ENCODE results near the gene ATG4B.

ATG4B gene

DNA sequence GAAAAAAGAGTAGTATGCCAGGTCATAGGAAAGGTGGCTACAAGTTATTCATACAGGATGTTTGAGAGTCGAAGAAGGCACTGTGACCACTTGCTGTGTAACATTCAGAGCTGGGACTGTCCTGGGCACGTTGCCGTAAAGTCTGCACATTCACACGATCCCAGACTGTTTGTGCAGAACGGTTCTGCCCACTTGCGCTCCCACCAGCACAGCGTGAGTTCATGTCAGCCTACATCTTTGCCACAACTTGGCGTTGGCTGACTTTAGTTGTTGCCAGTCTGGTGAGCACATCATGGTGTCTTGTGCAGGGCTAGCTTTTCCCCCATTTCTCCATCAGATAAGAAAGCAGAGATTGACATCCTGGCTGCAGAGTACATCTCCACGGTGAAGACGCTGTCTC is 71.4 kb downstream of the ATG4B start:
- Histone ChIP-seq H3K36me3 (ENCODE audit: control insufficient read depth, insufficient read depth, low read length) (no peaks in the 10 kb centered on the region), H3K27me3 (ENCODE audit: control insufficient read depth, insufficient read depth, low read length) (no peaks in the 10 kb centered on the region), H3K27ac (no peak overlapping the region), H3K4me2 (ENCODE audit: low read length) (no peak overlapping the region), H3K9ac (no peak overlapping the region), H3K4me3 (ENCODE audit: low read depth, low read length) (no peak overlapping the region), H3K9me3 (ENCODE audit: control insufficient read depth, low read length) (no peaks in the 10 kb centered on the region), H2AFZ (no peak overlapping the region), H3K79me2 (no peaks in the 10 kb centered on the region), H3K4me1 (no peaks in the 10 kb centered on the region)
- no peak for TF ChIP-seq CTCF (IDR thresholded peaks at IDR 0.05)

DNA sequence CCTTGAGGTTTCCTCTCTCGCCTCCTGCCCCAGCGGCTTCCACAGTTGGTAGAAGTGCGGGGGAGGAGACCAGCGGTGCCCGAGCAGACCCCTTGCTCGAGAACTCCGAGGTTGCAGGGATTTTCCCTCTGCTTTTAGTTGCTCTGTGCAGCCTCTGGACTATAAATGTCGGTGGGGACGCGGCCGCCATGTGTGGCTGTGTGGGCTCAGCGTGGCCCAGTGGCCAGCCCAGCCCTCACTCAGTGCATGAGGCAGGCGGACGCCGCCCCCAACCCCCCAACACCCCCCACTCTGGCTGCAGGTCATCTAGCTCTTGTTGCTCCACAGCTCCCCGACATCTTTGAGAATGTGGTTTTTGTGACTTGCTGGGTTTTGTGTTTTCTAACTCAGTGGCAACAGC is 81.6 kb downstream of the ATG4B start:
- Histone ChIP-seq H3K36me3 (ENCODE audit: control insufficient read depth, insufficient read depth, low read length) (no peaks in the 10 kb centered on the region), H3K4me2 (ENCODE audit: low read length) (no peak overlapping the region), H2AFZ (no peak overlapping the region), H3K4me3 (ENCODE audit: low read depth, low read length) (no peak overlapping the region), H3K27ac (no peak overlapping the region), H3K9me3 (ENCODE audit: control insufficient read depth, low read length) (no peaks in the 10 kb centered on the region), H3K9ac (no peak overlapping the region), H3K79me2 (no peaks in the 10 kb centered on the region), H3K4me1 (no peaks in the 10 kb centered on the region), H3K27me3 (ENCODE audit: control insufficient read depth, insufficient read depth, low read length) (no peaks in the 10 kb centered on the region)
- TF ChIP-seq CTCF (IDR thresholded peaks at IDR 0.05): no peak

- Histone ChIP-seq H3K9me3 (ENCODE audit: control insufficient read depth, low read length) (no peaks in the 10 kb centered on the region), H3K4me1 (no peaks in the 10 kb centered on the region), H3K36me3 (ENCODE audit: control insufficient read depth, insufficient read depth, low read length) (no peaks in the 10 kb centered on the region), H3K27me3 (ENCODE audit: control insufficient read depth, insufficient read depth, low read length) (no peaks in the 10 kb centered on the region), H3K27ac (no peak overlapping the region), H3K4me3 (ENCODE audit: low read depth, low read length) (no peak overlapping the region), H2AFZ (no peak overlapping the region), H3K9ac (no peak overlapping the region), H3K79me2 (no peaks in the 10 kb centered on the region), H3K4me2 (ENCODE audit: low read length) (no peak overlapping the region)
- TF ChIP-seq CTCF (IDR thresholded peaks at IDR 0.05): no peak
Observed at GRCh38 chr2:241720099-241720498, 82.6 kb downstream of the ATG4B start.

- Histone ChIP-seq H3K36me3 (ENCODE audit: control insufficient read depth, insufficient read depth, low read length) (no peaks in the 10 kb centered on the region), H3K79me2 (no peaks in the 10 kb centered on the region), H3K9me3 (ENCODE audit: control insufficient read depth, low read length) (no peaks in the 10 kb centered on the region)
Observed at GRCh38 chr2:241720560-241720959, 83.1 kb downstream of the ATG4B start.

More at GRCh38 chr2:241720560-241720959, 83.1 kb downstream of the ATG4B start:
- Histone ChIP-seq H3K4me1 (no peaks in the 10 kb centered on the region), H3K27ac (no peak overlapping the region), H3K4me3 (ENCODE audit: low read depth, low read length) (no peak overlapping the region), H2AFZ (no peak overlapping the region), H3K27me3 (ENCODE audit: control insufficient read depth, insufficient read depth, low read length) (no peaks in the 10 kb centered on the region), H3K9ac (no peak overlapping the region), H3K4me2 (ENCODE audit: low read length) (no peak overlapping the region)
- no peak for TF ChIP-seq CTCF (IDR thresholded peaks at IDR 0.05)

Measured in parathyroid adenoma (tissue), 2 donors.